Measurements from ENCODE around the gene FLCN.
"Not testable (repeated sequence)": the region's sequence is repeated elsewhere in the genome, so short reads cannot be mapped to it uniquely, and the experiment has no call there.

FLCN gene, protein sequence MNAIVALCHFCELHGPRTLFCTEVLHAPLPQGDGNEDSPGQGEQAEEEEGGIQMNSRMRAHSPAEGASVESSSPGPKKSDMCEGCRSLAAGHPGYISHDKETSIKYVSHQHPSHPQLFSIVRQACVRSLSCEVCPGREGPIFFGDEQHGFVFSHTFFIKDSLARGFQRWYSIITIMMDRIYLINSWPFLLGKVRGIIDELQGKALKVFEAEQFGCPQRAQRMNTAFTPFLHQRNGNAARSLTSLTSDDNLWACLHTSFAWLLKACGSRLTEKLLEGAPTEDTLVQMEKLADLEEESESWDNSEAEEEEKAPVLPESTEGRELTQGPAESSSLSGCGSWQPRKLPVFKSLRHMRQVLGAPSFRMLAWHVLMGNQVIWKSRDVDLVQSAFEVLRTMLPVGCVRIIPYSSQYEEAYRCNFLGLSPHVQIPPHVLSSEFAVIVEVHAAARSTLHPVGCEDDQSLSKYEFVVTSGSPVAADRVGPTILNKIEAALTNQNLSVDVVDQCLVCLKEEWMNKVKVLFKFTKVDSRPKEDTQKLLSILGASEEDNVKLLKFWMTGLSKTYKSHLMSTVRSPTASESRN

GRCh38 chr17:17237026-17237799, at the start of gene FLCN:
Gene FLCN (minus strand): TSS chr17:17237168. CDS start chr17:17228137, 9,031 bp downstream.
- peak; percentile 55 for DNase-seq (ENCODE audit: low read depth, low spot score)
- TF ChIP-seq SUZ12 (IDR thresholded peaks at IDR 0.05; ENCODE audit: extremely low read depth, insufficient read depth, insufficient read length) (no peak), ZNF274 (IDR thresholded peaks at IDR 0.05; ENCODE audit: low read depth, low read length) (no peak), YY1 (IDR thresholded peaks at IDR 0.05; ENCODE audit: insufficient read depth, insufficient read length) (no peak)
- no peaks in the 10 kb centered on the region for H3K4me1 ChIP-seq (ENCODE audit: insufficient read depth, insufficient read length)
- H3K9ac ChIP-seq (ENCODE audit: insufficient read length, low read depth), result peak within 1 kb of the TSS; percentile 91
- H3K27me3 ChIP-seq (ENCODE audit: insufficient read depth, insufficient read length), result no peaks in the 10 kb centered on the region
- no peaks in the 10 kb centered on the region for H3K9me3 ChIP-seq (ENCODE audit: insufficient read depth, low read length)
- H3K36me3 ChIP-seq (ENCODE audit: insufficient read depth, insufficient read length, low read length), result peaks cover 11% of the 10 kb centered on the region
- peak within 1 kb of the TSS; percentile 67 for H3K4me3 ChIP-seq (ENCODE audit: insufficient read length, low read depth)

DNA sequence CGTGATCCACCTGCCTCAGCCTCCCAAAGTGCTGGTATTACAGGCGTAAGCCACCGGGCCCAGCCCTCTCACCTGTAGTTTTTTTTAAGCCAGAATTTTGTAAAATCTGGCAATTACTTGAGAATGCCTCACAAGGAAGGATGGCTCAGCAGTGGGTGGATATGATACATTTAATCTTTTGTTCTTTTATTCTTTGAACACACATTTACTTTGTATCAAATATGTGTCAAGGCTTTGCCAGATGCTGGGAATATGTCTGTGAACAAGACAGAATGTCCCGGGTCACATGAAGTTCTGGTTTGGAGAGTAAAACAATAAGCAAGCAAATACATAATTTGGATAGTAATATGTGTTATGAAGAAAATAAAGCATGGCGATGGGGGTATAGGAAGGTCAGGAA, 49.0 kb upstream of the FLCN start:
- no peaks in the 10 kb centered on the region for H3K36me3 ChIP-seq (ENCODE audit: insufficient read depth, insufficient read length, low read length)
- no peak overlapping the region for H3K9ac ChIP-seq (ENCODE audit: insufficient read length, low read depth)
- DNase-seq (ENCODE audit: low read depth, low spot score), result no peak
- H3K4me3 ChIP-seq (ENCODE audit: insufficient read length, low read depth), result no peak overlapping the region
- H3K9me3 ChIP-seq (ENCODE audit: insufficient read depth, low read length), result no peaks in the 10 kb centered on the region
- TF ChIP-seq YY1 (IDR thresholded peaks at IDR 0.05; ENCODE audit: insufficient read depth, insufficient read length) (no peak), SUZ12 (IDR thresholded peaks at IDR 0.05; ENCODE audit: extremely low read depth, insufficient read depth, insufficient read length) (no peak), ZNF274 (IDR thresholded peaks at IDR 0.05; ENCODE audit: low read depth, low read length) (no peak)
- no peaks in the 10 kb centered on the region for H3K27me3 ChIP-seq (ENCODE audit: insufficient read depth, insufficient read length)
- H3K4me1 ChIP-seq (ENCODE audit: insufficient read depth, insufficient read length), result no peaks in the 10 kb centered on the region

- Histone ChIP-seq H3K4me1 (ENCODE audit: insufficient read depth, insufficient read length) (no peaks in the 10 kb centered on the region), H3K9ac (ENCODE audit: insufficient read length, low read depth) (peak within 1 kb of the TSS; percentile 96), H3K9me3 (ENCODE audit: insufficient read depth, low read length) (no peaks in the 10 kb centered on the region), H3K27me3 (ENCODE audit: insufficient read depth, insufficient read length) (no peaks in the 10 kb centered on the region), H3K36me3 (ENCODE audit: insufficient read depth, insufficient read length, low read length) (peaks cover 23% of the 10 kb centered on the region), H3K4me3 (ENCODE audit: insufficient read length, low read depth) (peak within 1 kb of the TSS; percentile 89)
- peak; percentile 89 for DNase-seq (ENCODE audit: low read depth, low spot score)
- no peak for TF ChIP-seq ZNF274 (IDR thresholded peaks at IDR 0.05; ENCODE audit: low read depth, low read length)
- peak; percentile 16 for TF ChIP-seq YY1 (IDR thresholded peaks at IDR 0.05; ENCODE audit: insufficient read depth, insufficient read length)
Observed at GRCh38 chr17:17280613-17281549, 43.9 kb upstream of the FLCN start, which contains the start of gene COPS3. Gene COPS3 (minus strand): TSS chr17:17281246. CDS start chr17:17281186, 60 bp downstream.

GRCh38 chr17:17279316-17279715, 42.3 kb upstream of the FLCN start:
- H3K4me3 ChIP-seq (ENCODE audit: insufficient read length, low read depth), result peak overlapping the region; percentile 59
- H3K9me3 ChIP-seq (ENCODE audit: insufficient read depth, low read length), result no peaks in the 10 kb centered on the region
- no peak for DNase-seq (ENCODE audit: low read depth, low spot score)
- H3K27me3 ChIP-seq (ENCODE audit: insufficient read depth, insufficient read length), result no peaks in the 10 kb centered on the region
- peak overlapping the region; percentile 44 for H3K9ac ChIP-seq (ENCODE audit: insufficient read length, low read depth)
- H3K4me1 ChIP-seq (ENCODE audit: insufficient read depth, insufficient read length), result no peaks in the 10 kb centered on the region
- no peak for TF ChIP-seq ZNF274 (IDR thresholded peaks at IDR 0.05; ENCODE audit: low read depth, low read length)
- TF ChIP-seq YY1 (IDR thresholded peaks at IDR 0.05; ENCODE audit: insufficient read depth, insufficient read length), result no peak
- TF ChIP-seq SUZ12 (IDR thresholded peaks at IDR 0.05; ENCODE audit: extremely low read depth, insufficient read depth, insufficient read length), result no peak
- H3K36me3 ChIP-seq (ENCODE audit: insufficient read depth, insufficient read length, low read length), result peaks cover 31% of the 10 kb centered on the region

DNA sequence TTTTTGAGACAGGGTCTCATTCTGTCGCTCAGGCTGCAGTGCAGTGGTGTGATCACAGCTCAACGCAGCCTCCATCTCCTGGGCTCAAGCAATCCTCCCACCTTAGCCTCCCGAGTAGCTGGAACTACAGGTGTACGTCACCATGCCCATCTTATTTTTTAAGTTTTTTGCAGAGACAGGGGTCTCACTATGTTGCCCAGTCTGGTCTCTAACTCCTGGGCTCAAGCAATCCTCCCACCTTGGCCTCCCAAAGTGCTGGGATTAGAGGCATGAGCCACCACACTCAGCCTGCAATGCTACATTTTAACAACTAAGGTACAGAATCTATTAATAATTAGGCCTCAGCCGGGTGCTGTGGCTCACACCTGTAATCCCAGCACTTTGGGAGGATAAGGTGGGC, 40.5 kb upstream of the FLCN start:
- not testable (repeated sequence) for H3K4me1 ChIP-seq (ENCODE audit: insufficient read depth, insufficient read length); DNase-seq (ENCODE audit: low read depth, low spot score); H3K27me3 ChIP-seq (ENCODE audit: insufficient read depth, insufficient read length); H3K4me3 ChIP-seq (ENCODE audit: insufficient read length, low read depth); H3K9me3 ChIP-seq (ENCODE audit: insufficient read depth, low read length); H3K9ac ChIP-seq (ENCODE audit: insufficient read length, low read depth)
- H3K36me3 ChIP-seq (ENCODE audit: insufficient read depth, insufficient read length, low read length), result peaks cover 48% of the 10 kb centered on the region

DNA sequence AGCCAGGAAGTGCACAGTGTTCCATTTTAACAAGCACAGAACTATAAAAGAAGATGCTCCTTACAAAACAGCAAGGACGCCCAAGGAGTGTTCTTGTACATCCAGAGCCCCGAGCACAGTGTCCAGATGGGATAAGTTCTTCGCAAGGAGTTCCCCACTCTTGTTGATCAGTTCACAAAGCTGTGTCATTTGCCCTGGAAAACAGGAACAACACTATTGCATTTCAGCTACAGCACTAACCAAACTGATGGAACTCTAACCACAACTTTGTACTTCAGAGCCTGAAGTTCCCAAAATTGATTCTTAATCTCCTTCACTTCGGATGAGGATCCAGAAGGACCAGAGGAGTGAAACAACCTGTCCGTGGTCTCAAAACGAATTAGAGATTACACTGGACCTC, 39.0 kb upstream of the FLCN start:
- Histone ChIP-seq H3K9ac (ENCODE audit: insufficient read length, low read depth) (no peak overlapping the region), H3K4me1 (ENCODE audit: insufficient read depth, insufficient read length) (no peaks in the 10 kb centered on the region), H3K4me3 (ENCODE audit: insufficient read length, low read depth) (no peak overlapping the region), H3K9me3 (ENCODE audit: insufficient read depth, low read length) (no peaks in the 10 kb centered on the region), H3K36me3 (ENCODE audit: insufficient read depth, insufficient read length, low read length) (peaks cover 54% of the 10 kb centered on the region), H3K27me3 (ENCODE audit: insufficient read depth, insufficient read length) (no peaks in the 10 kb centered on the region)
- TF ChIP-seq ZNF274 (IDR thresholded peaks at IDR 0.05; ENCODE audit: low read depth, low read length) (no peak), YY1 (IDR thresholded peaks at IDR 0.05; ENCODE audit: insufficient read depth, insufficient read length) (no peak), SUZ12 (IDR thresholded peaks at IDR 0.05; ENCODE audit: extremely low read depth, insufficient read depth, insufficient read length) (no peak)
- no peak for DNase-seq (ENCODE audit: low read depth, low spot score)
